NCI-H510A treated with DMSO at 0.1 percent for 48 hours (cell line): ENCODE results near the gene DPH3.

Experiments used
- DNase-seq: peaks from one replicate; lab custom pipeline; 2025; lab: John Stamatoyannopoulos, UW

Gene DPH3

GRCh38 chr3:16233806-16234205, 30.9 kb downstream of the DPH3 start:
- no peak for DNase-seq

DNA sequence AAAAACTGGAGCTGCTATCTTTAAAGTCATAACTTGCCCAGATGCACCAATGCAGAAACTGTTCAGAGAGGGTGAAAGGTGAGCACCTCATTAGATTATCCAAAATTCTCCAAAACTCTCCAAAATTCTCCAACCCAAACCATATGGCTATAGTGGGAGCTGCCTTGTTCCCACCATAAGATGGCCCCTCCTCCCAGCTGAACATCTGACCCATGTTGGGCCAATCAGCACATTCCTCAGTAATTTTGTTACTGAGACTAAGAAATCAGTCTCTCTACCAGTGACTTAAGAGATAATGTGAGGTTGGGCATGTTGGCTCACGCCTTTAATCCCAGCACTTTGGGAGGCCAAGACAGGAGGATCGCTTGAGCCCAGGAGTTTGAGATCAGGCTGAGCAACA, 32.8 kb downstream of the DPH3 start:
- DNase-seq: no peak

GRCh38 chr3:16229681-16230080, 35.1 kb downstream of the DPH3 start:
- DNase-seq: no peak

DNA sequence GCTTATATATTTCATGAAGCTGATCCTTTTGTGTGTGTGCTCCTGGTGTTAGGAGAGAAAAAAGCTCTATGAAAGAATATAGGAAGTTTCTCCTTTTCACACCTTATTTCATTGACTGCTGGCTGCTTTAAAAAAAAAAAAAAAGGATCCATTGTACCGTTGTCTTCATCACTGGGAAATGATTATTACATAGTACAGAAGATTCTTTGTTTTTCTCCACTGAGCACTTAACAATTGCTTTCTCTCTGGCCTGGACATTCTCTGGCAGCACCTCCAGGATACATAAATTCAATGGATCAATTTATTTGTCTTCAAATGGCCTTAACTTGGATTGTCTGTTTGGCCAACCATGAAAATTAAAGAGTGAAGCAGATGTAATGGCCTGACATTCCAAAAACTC, 37.2 kb downstream of the DPH3 start:
- no peak for DNase-seq

- no peak for DNase-seq
These were observed 40.4 kb downstream of the DPH3 start for GRCh38 chr3:16224325-16224724.

- DNase-seq: no peak
These were observed 42.2 kb downstream of the DPH3 start for GRCh38 chr3:16222547-16222946.

GRCh38 chr3:16221990-16222389, 42.8 kb downstream of the DPH3 start:
- DNase-seq: no peak

DNA sequence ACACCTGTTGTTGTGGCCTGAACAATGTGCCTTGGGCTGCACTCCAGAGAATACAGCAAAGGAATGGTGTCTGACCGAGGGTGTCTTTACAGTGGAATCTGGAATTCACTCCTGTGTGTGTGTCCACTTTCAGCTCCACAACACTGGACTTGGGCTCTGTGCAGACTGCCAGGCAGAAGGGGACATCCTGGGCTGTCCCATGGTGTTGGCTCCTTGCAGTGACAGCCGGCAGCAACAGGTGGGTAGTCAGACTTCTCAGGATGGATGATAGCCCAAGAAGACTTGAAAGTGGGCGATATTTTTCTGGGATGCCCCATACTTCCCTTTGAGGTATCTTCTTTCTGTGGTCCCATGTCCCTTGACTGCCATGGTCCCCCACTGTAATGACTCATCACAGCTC, 45.0 kb downstream of the DPH3 start:
- DNase-seq: no peak

DNA sequence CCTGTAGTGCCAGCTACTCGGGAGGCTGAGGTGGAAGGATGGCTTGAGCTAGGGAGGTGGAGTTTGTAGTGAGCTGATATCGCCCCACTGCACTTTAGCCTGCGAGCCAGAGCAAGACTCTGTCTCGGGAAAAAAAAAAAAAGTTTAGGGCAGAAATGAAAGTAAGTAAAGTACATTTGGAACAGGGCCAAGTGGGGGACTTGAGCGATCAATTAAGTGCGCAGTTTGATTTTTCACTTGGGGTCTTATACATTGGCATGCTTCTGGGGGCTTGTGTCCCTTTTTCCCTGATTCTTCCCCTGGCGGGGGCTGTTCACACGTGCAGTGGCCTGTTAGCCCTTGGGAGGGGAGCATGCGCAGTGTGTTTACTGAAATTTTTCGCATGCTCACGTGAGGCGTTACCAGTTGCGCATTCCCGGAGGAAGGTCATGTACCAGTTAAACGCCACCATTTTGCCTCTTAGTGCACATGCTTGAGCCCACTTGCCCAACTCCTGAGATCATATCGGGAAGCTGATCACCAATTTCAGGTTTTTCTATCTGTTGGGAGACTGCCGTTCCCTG, 48.3 kb downstream of the DPH3 start:
- no peak for DNase-seq

- no peak for DNase-seq
These were observed 50.4 kb downstream of the DPH3 start for GRCh38 chr3:16214366-16214765.

DNA sequence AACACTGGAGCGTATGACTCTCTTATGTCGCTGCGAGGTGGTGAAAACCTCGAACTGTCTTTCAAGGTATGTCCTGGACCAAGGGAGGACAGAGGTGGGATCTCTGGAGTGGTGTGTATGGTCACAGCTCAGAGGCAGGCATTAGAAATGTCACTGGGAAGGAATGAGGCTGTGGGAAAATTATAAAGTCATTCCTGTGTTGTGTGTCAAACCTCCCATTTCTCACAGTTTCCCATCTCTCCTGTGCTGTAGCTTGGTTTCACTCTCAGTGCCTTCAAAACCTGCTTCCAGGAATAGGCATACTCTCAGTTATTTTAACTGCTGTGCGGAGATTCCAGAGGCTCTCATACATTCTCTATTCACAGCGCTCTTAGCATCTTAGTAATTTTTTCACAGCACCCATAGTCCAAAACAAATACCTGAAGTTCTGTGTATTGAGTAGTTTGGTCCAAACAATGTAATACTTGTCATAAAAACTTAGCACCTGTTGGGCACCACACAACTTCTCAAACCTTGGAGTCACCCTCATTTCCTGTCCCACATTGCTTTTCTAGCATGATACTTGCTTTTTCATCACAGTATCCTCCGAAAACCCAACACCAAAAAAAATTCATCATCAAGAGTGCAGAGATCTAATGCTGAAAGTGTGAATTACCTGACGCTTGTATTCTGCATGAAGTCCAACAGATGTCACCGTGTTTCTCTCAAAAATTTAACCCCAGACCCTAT, 53.4 kb downstream of the DPH3 start:
- no peak for DNase-seq
